ENCODE results near the gene ADAMTSL2. TPM values are rescaled to one million over a fixed set of nuclear protein-coding genes. Genes with fewer than 3 reads are reported as not detected.

The ADAMTSL2 gene
- total RNA-seq, 1 donor from 2014 or later: not detected

DNA sequence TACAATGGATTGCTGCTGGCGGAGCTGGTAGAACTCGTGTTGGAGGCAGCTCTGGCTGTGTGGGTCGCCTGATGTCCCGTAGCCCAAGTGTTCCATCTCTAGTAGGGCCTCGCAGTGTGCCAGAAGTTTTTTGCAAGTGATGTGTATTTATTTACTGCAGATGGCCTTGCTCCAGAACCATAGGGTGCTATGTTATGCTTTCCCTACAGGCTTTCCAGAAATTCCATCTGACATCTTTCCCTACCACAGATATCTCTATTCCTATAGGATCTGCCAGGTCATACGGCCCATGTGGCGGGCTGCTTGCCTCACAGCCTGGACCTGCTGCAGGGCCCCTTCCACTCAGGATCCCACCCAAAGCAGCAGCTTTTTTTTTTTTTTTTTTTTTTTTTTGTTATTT lies 16.9 kb downstream of the ADAMTSL2 start:
- H3K27me3 Mint-ChIP-seq (ENCODE audit: low read depth): no peaks in the 10 kb centered on the region
- no peak overlapping the region for H3K4me3 Mint-ChIP-seq (ENCODE audit: low read depth)
- no peak for DNase-seq (ENCODE audit: low spot score)
- intact Hi-C loops (cut with micrococcal nuclease): no loop called here
- H3K4me1 Mint-ChIP-seq (ENCODE audit: low read depth): no peaks in the 10 kb centered on the region
- H3K27ac Mint-ChIP-seq: no peak overlapping the region
- H3K36me3 Mint-ChIP-seq (ENCODE audit: low read depth): no peaks in the 10 kb centered on the region
- no peaks in the 10 kb centered on the region for H3K9me3 Mint-ChIP-seq

DNA sequence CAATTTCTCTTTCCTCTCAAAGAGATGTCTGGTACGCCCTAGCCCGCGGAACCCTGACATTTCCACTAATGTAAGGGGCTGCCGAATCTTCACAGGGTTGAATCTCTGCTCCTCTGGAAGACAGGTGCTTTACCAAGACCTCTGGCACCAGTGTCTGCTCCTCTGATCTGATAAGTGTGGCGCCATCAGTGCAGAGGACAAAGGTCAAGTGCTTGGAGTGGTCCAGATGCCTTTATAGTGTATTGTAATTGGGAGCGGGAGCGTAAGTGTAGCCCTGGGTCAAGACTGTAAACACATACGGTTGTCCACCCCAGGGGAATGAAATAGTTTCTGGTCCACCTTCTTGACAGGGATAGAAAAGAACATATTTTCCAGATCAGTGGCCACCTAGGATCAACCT lies 17.7 kb downstream of the ADAMTSL2 start:
- no peaks in the 10 kb centered on the region for H3K4me1 Mint-ChIP-seq (ENCODE audit: low read depth)
- no peaks in the 10 kb centered on the region for H3K27me3 Mint-ChIP-seq (ENCODE audit: low read depth)
- H3K4me3 Mint-ChIP-seq (ENCODE audit: low read depth): no peak overlapping the region
- no peak for DNase-seq (ENCODE audit: low spot score)
- no peak overlapping the region for H3K27ac Mint-ChIP-seq
- no peaks in the 10 kb centered on the region for H3K9me3 Mint-ChIP-seq
- no peaks in the 10 kb centered on the region for H3K36me3 Mint-ChIP-seq (ENCODE audit: low read depth)
- intact Hi-C loops (cut with micrococcal nuclease): no loop called here

DNA sequence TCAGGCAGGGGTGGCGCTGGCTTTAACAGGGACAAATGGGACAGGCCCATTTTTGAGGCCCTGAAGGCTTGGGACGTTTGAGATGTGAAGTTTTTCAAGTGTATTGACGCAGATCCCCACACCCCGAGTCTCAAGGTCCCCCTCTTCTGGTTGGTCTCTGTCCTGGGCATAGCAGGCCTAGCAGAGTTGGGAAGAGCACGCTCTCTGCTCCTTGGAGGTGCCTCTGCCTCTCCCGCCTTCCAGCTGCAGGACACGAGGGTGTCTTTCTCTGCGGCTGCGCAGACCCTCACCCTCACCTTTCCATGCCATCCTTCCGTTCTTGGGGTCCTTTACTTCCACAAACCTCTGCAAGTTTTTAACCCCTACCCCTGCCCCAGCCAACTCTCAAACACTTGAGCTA lies 18.6 kb downstream of the ADAMTSL2 start:
- Mint-ChIP-seq H3K27ac (no peak overlapping the region), H3K9me3 (no peaks in the 10 kb centered on the region), H3K27me3 (ENCODE audit: low read depth) (no peaks in the 10 kb centered on the region), H3K4me3 (ENCODE audit: low read depth) (no peak overlapping the region), H3K36me3 (ENCODE audit: low read depth) (no peaks in the 10 kb centered on the region), H3K4me1 (ENCODE audit: low read depth) (peaks cover 2% of the 10 kb centered on the region)
- intact Hi-C loops (cut with micrococcal nuclease): no loop called here
- DNase-seq (ENCODE audit: low spot score): no peak

DNA sequence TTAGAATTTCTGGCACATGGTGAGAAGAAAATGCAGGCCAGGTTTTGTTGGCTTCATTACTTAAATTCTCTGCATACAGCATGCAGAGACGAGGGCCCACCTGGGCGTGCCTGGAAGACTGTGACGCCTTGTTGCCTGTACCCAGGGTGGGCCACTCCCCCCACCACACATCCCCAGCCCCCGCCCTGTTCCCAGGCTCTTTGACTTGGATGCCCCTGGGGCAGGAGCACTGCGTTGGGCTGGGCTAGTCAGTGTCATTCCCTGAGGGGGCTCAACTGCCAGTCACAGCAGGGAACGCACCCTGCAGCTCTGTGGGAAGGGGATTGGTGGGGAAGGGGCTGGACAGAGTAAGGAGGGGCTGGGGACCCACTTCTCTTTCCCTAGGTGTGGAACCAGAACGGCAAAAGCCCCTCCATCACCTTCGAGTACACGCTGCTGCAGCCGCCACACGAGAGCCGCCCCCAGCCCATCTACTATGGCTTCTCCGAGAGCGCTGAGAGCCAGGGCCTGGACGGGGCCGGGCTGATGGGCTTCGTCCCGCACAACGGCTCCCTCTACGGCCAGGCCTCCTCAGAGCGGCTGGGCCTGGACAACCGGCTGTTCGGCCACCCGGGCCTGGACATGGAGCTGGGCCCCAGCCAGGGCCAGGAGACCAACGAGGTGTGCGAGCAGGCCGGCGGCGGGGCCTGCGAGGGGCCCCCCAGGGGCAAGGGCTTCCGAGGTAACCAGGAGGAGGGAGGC lies 19.6 kb downstream of the ADAMTSL2 start:
- Mint-ChIP-seq H3K4me3 (ENCODE audit: low read depth) (no peak overlapping the region), H3K4me1 (ENCODE audit: low read depth) (peaks cover 6% of the 10 kb centered on the region), H3K27ac (no peak overlapping the region), H3K27me3 (ENCODE audit: low read depth) (no peaks in the 10 kb centered on the region), H3K9me3 (no peaks in the 10 kb centered on the region), H3K36me3 (ENCODE audit: low read depth) (no peaks in the 10 kb centered on the region)
- no peak for DNase-seq (ENCODE audit: low spot score)
- intact Hi-C loops (cut with micrococcal nuclease): no loop called here

DNA sequence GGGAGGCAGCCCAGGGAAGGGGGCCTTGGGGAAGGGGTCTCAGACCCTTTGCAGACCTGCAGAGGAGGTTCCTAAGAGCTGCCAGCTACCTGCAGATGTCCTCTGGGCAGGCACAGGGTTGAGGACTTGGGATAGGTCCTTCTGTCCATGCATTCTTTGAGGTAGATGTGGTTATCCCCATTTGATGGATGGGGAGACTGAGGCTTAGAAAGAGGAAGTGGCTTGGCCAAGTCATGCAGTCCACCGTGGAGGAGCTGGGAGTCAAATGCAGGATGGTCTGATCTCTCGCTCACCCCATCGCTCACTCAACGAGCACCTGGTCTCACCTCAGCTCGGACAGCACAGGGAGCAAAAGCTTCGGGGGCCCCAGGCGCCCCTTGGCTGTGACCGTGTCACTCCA lies 20.2 kb downstream of the ADAMTSL2 start:
- Mint-ChIP-seq H3K4me1 (ENCODE audit: low read depth) (peaks cover 6% of the 10 kb centered on the region), H3K27ac (no peak overlapping the region), H3K9me3 (no peaks in the 10 kb centered on the region), H3K36me3 (ENCODE audit: low read depth) (no peaks in the 10 kb centered on the region), H3K27me3 (ENCODE audit: low read depth) (no peaks in the 10 kb centered on the region), H3K4me3 (ENCODE audit: low read depth) (no peak overlapping the region)
- DNase-seq (ENCODE audit: low spot score): no peak
- intact Hi-C loops (cut with micrococcal nuclease): no loop called here

DNA sequence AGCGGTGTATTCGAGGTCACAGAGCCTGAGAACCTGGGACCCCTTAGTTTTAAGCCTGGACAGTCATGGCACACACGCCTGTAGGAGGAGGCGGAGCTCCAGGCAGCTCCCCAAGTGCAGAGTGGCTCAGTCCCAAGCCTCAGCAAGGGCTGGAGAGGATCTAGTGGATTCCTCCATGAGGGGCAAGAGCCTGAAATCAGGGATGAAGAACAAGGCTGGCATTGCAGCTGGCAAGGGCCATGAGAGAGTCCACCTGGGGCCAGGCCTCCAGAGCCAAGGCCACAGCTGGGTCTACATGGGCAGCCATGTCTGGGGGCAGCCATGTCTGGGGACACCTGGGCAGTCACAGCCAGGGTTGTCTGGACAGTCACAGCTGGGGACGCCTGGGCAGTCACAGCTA lies 21.9 kb downstream of the ADAMTSL2 start:
- no peak overlapping the region for H3K4me3 Mint-ChIP-seq (ENCODE audit: low read depth)
- peaks cover 6% of the 10 kb centered on the region for H3K4me1 Mint-ChIP-seq (ENCODE audit: low read depth)
- no peaks in the 10 kb centered on the region for H3K9me3 Mint-ChIP-seq
- no peaks in the 10 kb centered on the region for H3K36me3 Mint-ChIP-seq (ENCODE audit: low read depth)
- no peak overlapping the region for H3K27ac Mint-ChIP-seq
- no peaks in the 10 kb centered on the region for H3K27me3 Mint-ChIP-seq (ENCODE audit: low read depth)
- DNase-seq (ENCODE audit: low spot score): no peak
- intact Hi-C loops (cut with micrococcal nuclease): no loop called here

DNA sequence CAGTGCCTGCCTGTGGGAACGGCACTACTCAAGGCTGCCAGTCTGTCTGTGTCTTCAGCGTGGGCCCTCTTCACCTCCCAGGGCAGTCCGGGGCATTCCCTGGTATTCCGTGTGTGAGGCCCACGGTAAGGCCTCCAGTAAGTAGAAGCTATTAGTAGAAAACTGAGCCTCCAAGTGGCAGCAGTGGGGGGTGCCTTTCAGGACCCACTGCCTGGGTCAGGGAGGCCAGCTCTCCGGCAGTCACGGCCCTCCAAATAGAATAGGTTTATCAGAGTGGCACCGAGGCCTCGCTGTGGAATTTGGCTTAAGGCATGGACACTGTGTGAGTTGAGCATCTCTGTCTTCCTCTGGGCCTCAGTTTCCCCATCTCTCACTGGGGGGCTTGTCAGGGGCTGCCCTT lies 23.1 kb downstream of the ADAMTSL2 start:
- intact Hi-C loops (cut with micrococcal nuclease): no loop called here
- DNase-seq (ENCODE audit: low spot score): no peak
- Mint-ChIP-seq H3K4me1 (ENCODE audit: low read depth) (peaks cover 6% of the 10 kb centered on the region), H3K4me3 (ENCODE audit: low read depth) (no peak overlapping the region), H3K36me3 (ENCODE audit: low read depth) (no peaks in the 10 kb centered on the region), H3K9me3 (no peaks in the 10 kb centered on the region), H3K27ac (no peak overlapping the region), H3K27me3 (ENCODE audit: low read depth) (no peaks in the 10 kb centered on the region)

DNA sequence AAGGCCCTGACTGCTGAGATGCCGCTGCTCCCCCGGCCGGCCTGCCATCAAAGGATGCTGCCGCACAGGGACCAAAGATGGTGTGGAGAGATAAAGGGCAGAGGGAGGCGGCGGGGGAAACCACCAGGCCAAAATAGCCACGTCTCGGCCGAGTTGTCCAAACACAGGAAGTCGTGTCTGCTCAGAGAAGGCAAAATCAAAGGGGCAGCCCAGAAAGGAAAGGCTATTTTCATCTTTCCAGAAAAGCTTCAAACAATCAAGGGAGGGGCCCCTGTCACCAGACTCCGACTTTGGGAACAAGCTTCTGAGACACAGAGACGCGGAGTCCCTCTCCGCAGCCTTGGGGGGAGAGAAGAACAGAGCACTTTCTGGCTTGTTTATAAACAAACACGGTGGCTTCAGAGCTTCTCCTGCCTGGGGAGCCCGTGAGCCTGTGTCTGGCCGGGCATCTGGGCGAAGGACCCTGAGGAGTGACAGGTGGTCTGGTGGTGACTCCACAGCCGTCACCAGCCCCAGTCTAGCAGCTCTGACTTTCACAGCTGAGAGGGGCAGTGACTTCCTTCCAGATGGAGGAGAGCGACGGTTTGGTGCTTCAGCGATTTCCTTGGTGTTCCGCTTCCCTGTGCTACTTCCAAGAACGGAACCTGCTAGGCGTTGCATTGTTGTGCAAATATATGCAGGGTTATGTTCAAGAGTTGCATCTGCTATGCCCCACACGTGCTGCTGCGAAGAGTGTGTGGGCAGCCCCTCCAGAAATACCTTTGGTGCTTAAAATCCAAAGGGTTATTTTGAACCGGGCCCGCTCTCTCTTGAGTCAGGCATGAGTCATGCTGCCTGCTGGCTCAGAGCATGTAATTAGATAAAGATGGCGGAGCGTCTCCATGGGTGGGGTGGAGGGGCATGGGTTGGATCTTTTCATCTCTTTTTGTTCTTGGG lies 24.0 kb downstream of the ADAMTSL2 start:
- Mint-ChIP-seq H3K4me1 (ENCODE audit: low read depth) (peaks cover 6% of the 10 kb centered on the region), H3K27ac (no peak overlapping the region), H3K9me3 (no peaks in the 10 kb centered on the region), H3K4me3 (ENCODE audit: low read depth) (no peak overlapping the region), H3K36me3 (ENCODE audit: low read depth) (no peaks in the 10 kb centered on the region), H3K27me3 (ENCODE audit: low read depth) (no peaks in the 10 kb centered on the region)
- intact Hi-C loops (cut with micrococcal nuclease): no loop called here
- no peak for DNase-seq (ENCODE audit: low spot score)

DNA sequence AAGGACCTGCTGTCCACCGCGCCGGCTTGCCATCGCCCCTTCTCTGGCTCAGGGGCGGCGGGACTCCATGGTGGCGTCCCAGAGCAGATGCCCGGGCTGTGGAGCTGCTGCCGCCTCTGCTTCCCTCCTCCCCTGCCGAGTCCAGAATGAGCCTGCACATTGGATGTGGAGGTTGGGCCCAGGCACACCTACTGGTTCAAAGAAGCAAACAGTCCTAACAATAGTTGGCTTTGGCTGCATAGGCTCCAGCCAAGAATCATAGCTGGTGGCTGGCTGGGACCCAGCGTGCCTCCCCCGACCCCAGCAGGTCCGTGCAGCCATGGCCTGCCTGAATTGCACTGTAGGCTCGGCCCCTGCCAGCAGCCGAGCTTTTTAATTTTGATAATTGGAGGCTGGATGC lies 25.8 kb downstream of the ADAMTSL2 start:
- H3K4me3 Mint-ChIP-seq (ENCODE audit: low read depth): no peak overlapping the region
- H3K9me3 Mint-ChIP-seq: no peaks in the 10 kb centered on the region
- no peaks in the 10 kb centered on the region for H3K27me3 Mint-ChIP-seq (ENCODE audit: low read depth)
- peaks cover 6% of the 10 kb centered on the region for H3K4me1 Mint-ChIP-seq (ENCODE audit: low read depth)
- no peaks in the 10 kb centered on the region for H3K36me3 Mint-ChIP-seq (ENCODE audit: low read depth)
- H3K27ac Mint-ChIP-seq: no peak overlapping the region
- intact Hi-C loops (cut with micrococcal nuclease): no loop called here
- no peak for DNase-seq (ENCODE audit: low spot score)

DNA sequence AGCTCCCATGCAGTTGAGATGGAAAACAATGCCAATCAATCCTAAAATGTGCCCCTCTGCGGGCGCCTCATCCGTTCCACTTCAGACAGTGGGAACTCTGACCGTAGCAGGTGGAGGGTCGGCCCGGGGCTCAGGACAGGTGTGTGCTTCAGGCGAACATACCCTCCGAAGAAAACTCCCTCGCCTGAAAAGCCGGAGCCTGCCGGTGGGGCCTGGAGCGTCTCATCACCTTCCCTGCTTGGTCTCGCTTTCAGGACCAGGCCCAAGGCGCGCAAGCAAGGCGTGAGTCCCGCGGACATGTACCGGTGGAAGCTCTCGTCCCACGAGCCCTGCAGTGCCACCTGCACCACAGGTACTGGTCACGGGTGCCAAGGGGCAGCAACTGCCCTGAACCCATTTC lies 26.4 kb downstream of the ADAMTSL2 start:
- Mint-ChIP-seq H3K9me3 (no peaks in the 10 kb centered on the region), H3K27ac (no peak overlapping the region), H3K4me3 (ENCODE audit: low read depth) (no peak overlapping the region), H3K36me3 (ENCODE audit: low read depth) (no peaks in the 10 kb centered on the region), H3K27me3 (ENCODE audit: low read depth) (no peaks in the 10 kb centered on the region), H3K4me1 (ENCODE audit: low read depth) (peaks cover 6% of the 10 kb centered on the region)
- intact Hi-C loops (cut with micrococcal nuclease): no loop called here
- DNase-seq (ENCODE audit: low spot score): no peak

DNA sequence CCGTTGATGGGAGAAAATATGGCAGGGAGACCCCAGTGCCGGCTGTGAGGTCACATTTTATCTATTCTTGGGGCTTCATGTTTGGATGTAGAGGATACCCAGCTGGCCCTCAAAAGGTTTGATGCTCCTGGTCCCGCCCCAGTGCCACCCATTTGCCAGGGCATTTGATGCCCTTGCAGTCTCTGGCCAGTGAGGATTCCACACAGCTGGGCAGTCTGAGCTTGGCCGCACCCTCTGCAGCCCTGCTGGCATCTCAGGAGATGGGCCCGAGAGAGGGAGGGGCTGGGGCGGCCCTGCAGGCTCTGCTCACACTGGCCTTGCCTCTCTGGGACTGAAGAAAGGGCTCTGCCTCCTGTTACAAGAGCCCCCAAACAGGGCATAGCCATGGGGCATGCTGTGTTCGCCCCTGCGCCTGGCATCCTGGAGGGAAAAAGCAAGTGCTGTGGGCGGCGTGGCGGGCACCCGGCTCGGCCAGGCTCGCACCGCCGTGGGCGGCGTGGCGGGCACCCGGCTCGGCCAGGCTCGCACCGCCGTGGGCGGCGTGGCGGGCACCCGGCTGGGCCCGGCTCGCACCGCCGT lies 27.6 kb downstream of the ADAMTSL2 start:
- no peak overlapping the region for H3K4me3 Mint-ChIP-seq (ENCODE audit: low read depth)
- H3K4me1 Mint-ChIP-seq (ENCODE audit: low read depth): peaks cover 6% of the 10 kb centered on the region
- no peaks in the 10 kb centered on the region for H3K36me3 Mint-ChIP-seq (ENCODE audit: low read depth)
- no peak for DNase-seq (ENCODE audit: low spot score)
- H3K27ac Mint-ChIP-seq: no peak overlapping the region
- intact Hi-C loops (cut with micrococcal nuclease): no loop called here
- H3K9me3 Mint-ChIP-seq: no peaks in the 10 kb centered on the region
- no peaks in the 10 kb centered on the region for H3K27me3 Mint-ChIP-seq (ENCODE audit: low read depth)

DNA sequence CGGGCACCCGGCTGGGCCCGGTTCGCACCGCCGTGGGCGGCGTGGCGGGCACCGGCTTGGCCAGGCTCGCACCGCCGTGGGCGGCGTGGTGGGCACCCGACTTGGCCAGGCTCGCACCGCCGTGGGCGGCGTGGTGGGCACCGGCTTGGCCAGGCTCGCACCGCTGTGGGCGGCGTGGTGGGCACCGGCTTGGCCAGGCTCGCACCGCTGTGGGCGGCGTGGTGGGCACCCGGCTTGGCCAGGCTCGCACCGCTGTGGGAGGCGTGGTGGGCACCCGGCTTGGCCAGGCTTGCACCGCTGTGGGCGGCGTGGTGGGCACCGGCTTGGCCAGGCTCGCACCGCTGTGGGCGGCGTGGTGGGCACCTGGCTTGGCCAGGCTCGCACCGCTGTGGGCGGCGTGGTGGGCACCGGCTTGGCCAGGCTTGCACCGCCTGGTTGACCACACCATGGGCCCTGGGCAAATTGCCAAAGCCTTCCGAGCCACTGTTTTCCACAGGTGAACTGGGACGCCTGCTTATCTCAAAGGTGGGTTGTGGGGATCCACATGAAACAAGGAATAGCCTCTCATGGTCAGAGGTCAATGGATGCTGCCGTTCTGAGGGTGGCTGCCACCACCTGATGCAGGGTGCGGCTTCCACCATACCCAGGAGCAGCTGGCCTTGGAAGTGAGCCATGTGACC lies 28.2 kb downstream of the ADAMTSL2 start:
- peaks cover 6% of the 10 kb centered on the region for H3K4me1 Mint-ChIP-seq (ENCODE audit: low read depth)
- H3K27me3 Mint-ChIP-seq (ENCODE audit: low read depth): no peaks in the 10 kb centered on the region
- H3K4me3 Mint-ChIP-seq (ENCODE audit: low read depth): no peak overlapping the region
- H3K27ac Mint-ChIP-seq: no peak overlapping the region
- no peaks in the 10 kb centered on the region for H3K9me3 Mint-ChIP-seq
- intact Hi-C loops (cut with micrococcal nuclease): no loop called here
- DNase-seq (ENCODE audit: low spot score): no peak
- no peaks in the 10 kb centered on the region for H3K36me3 Mint-ChIP-seq (ENCODE audit: low read depth)

Data from activated T-helper 2 cell treated with anti-CD3 and anti-CD28 coated beads, Interferon-gamma antibody, Interleukin-2, Interleukin-4, amounts not matched to agents 10 μg/mL and 5 μg/mL and 100 μg/mL, durations not matched to agents 14 hours and 24 hours and 36 hours (primary cell).